ENCODE measurements around the gene PGBD2. TPM values are rescaled to one million over a fixed set of nuclear protein-coding genes. Genes with fewer than 3 reads are reported as not detected.

The PGBD2 gene
- total and polyA plus RNA-seq, 9 of the 15 experiments (the other 6 are each of a cell fraction or from before 2014, with no cell fraction given) = 11.9 to 21.8 (median 14.7) TPM

DNA sequence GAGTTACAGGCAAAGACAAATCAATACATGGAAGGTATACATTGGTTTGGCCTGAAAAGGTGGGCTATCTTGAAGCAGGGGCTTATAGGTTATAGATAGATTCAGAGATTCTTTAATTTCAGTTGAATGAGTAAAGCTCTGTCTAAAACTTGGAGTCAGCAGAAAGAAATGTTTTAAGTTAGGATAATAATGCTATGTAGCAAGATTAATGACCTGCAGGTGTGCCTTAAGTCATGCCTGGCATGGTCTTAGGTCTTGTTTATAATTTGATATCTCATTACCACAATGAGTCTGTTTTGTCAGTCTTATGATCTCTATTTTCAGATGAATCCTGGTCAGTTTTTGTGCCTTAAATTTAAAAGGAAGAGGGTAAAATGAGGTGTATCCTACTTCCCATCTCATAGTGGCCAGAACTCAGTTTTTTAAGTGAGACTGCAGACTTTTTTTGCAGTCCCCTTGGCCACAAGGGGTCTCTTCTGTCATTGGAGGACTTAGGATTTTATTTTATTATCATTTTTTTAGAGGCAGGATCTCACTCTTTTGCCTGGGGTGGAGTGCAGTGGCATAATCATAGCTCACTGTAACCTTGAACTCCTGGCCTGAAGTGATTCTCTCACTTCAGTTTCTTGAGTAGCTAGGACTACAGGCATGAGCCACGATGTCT lies 21.3 kb upstream of the PGBD2 start (continued):
- TF ChIP-seq CTCFL (IDR thresholded peaks at IDR 0.05; ENCODE audit: borderline replicate concordance, insufficient read depth, low read depth, low read length, poor library complexity, severe bottlenecking) = peak; percentile 67
- TF ChIP-seq ZBTB17 (CRISPR knock-in tag; IDR thresholded peaks at IDR 0.05) = no peak
- TF ChIP-seq MCM7 (IDR thresholded peaks at IDR 0.05) = no peak
- TF ChIP-seq POLR3A (IDR thresholded peaks at IDR 0.05; ENCODE audit: borderline replicate concordance, extremely low read depth, insufficient read depth, insufficient read length) = no peak
- no peak for TF ChIP-seq CEBPG (CRISPR knock-in tag; IDR thresholded peaks at IDR 0.05)
- TF ChIP-seq CEBPG (tag; conservative IDR thresholded peaks at IDR 0.05 in 1 of 2, IDR thresholded peaks at IDR 0.05 in 1 of 2) = no peak
- TF ChIP-seq SRF (CRISPR knock-in tag; IDR thresholded peaks at IDR 0.05) = no peak
- TF ChIP-seq SREBF1 (IDR thresholded peaks at IDR 0.05; ENCODE audit: borderline replicate concordance, low read depth, low read length) = no peak
- no peak for TF ChIP-seq BCLAF1 (IDR thresholded peaks at IDR 0.05; ENCODE audit: borderline replicate concordance in 1 of 2, control insufficient read depth in 1 of 2, low read depth in 2 of 2, low read length in 1 of 2)
- no peak for TF ChIP-seq MTA1 (IDR thresholded peaks at IDR 0.05; ENCODE audit: borderline replicate concordance)
- TF ChIP-seq PHTF2 (CRISPR knock-in tag; IDR thresholded peaks at IDR 0.05) = no peak
- TF ChIP-seq SOX6 (IDR thresholded peaks at IDR 0.05) = no peak
- TF ChIP-seq, protein P1, sequence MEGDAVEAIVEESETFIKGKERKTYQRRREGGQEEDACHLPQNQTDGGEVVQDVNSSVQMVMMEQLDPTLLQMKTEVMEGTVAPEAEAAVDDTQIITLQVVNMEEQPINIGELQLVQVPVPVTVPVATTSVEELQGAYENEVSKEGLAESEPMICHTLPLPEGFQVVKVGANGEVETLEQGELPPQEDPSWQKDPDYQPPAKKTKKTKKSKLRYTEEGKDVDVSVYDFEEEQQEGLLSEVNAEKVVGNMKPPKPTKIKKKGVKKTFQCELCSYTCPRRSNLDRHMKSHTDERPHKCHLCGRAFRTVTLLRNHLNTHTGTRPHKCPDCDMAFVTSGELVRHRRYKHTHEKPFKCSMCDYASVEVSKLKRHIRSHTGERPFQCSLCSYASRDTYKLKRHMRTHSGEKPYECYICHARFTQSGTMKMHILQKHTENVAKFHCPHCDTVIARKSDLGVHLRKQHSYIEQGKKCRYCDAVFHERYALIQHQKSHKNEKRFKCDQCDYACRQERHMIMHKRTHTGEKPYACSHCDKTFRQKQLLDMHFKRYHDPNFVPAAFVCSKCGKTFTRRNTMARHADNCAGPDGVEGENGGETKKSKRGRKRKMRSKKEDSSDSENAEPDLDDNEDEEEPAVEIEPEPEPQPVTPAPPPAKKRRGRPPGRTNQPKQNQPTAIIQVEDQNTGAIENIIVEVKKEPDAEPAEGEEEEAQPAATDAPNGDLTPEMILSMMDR (IDR thresholded peaks at IDR 0.05 in 2 of 3, conservative IDR thresholded peaks at IDR 0.05 in 1 of 3; ENCODE audit: insufficient read depth in 2 of 3, low read depth in 1 of 3, low read length in 3 of 3) = peak; percentile 43 to 64 (median 58); a peak in 5 of 6 replicates
